ENCODE measurements around the gene ATP1A1.

The ATP1A1 gene

GRCh38 chr1:116446686-116447085 lies 73.6 kb downstream of the ATP1A1 start:
- no peak for DNase-seq

GRCh38 chr1:116448785-116449385 lies 75.8 kb downstream of the ATP1A1 start:
- no peak for DNase-seq

- DNase-seq: no peak
Observed at GRCh38 chr1:116449578-116449977, 76.5 kb downstream of the ATP1A1 start.

- no peak for DNase-seq
Observed at GRCh38 chr1:116451702-116452101, 78.7 kb downstream of the ATP1A1 start.

- no peak for DNase-seq
Observed at GRCh38 chr1:116453481-116453880, 80.4 kb downstream of the ATP1A1 start.

GRCh38 chr1:116453906-116454305 lies 80.9 kb downstream of the ATP1A1 start:
- DNase-seq: no peak

Data from stimulated activated CD4-positive, alpha-beta T cell treated with anti-CD3 and anti-CD28 coated beads, Interleukin-1b, Interleukin-23, amount 100 ng/mL, for 48 hours (primary cell).